GM18951 (cell line): ENCODE results near the gene WDR64.
A peak's percentile ranks its signal among the peaks of the same experiment; 100 is the strongest.

Experiments used
- POLR2A ChIP-seq: IDR thresholded peaks from 4 replicates; pipeline ENCODE4 v1.6.1; 2011; ENCODE audit warnings: mild to moderate bottlenecking; ENCODE audit not compliant: insufficient read length, insufficient read depth; ENCODE audit errors: extremely low read depth
- in situ Hi-C: fragments of 300-500 bp; cut with MboI; formaldehyde crosslinking; loops from one replicate; pipeline ENCODE4 v1.12.0; 2022; ENCODE audit warnings: low sequenced_read_pairs, mixed read lengths, inconsistent platforms; ENCODE audit not compliant: unreplicated experiment

WDR64 gene

GRCh38 chr1:241637046-241637590, 15.0 kb upstream of the WDR64 start:
- in situ Hi-C loops = no loop called here

DNA sequence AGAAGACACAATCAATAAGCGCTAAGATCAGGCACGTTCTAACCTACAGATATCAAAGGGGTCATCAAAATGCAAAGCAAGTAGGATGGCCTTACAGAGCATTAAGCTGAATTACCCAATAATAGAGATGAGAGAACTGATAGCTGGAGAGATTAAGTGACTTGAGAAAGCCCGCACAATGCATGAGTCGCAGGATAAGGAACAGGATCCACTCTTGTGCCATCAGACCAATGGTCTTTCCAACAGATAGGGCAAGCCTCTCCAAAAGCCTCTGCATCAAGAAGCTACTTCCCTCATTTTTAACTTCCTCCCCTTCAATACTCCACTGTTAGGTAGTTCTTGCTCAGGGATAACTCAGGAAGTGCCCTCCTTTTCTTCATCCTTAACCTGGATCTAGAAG, 14.5 kb upstream of the WDR64 start:
- in situ Hi-C loops = no loop called here
- no peak for TF ChIP-seq POLR2A

More at GRCh38 chr1:241637046-241637590, 15.0 kb upstream of the WDR64 start:
- no peak for TF ChIP-seq POLR2A

DNA sequence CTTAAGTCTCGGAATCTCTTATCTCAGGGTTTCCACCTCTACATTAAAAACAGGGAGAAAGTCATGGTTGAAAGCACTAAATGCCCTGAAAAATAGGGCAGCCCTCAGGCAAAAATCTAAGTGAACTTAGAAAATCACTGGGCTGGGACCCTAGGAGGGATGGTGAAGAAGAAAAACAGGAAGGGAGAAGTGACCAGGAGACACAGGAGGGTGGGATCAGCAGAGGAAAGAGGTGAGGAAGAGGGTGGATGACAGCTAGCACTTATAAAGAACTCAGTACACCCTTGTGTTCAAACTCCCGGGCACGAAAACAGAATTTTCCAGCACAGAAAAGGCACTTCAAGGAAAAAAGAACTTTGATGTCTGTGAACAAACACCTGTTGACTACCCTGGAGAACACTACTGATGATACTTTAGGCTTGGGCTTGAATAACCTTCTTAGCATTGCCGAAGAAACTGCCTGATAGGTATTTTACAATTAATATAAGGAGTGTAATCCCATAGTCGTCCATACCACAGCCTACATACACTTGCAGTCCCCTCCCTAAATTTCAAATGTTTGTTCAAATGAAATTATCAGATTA, 13.9 kb upstream of the WDR64 start:
- in situ Hi-C loops = no loop called here
- no peak for TF ChIP-seq POLR2A

DNA sequence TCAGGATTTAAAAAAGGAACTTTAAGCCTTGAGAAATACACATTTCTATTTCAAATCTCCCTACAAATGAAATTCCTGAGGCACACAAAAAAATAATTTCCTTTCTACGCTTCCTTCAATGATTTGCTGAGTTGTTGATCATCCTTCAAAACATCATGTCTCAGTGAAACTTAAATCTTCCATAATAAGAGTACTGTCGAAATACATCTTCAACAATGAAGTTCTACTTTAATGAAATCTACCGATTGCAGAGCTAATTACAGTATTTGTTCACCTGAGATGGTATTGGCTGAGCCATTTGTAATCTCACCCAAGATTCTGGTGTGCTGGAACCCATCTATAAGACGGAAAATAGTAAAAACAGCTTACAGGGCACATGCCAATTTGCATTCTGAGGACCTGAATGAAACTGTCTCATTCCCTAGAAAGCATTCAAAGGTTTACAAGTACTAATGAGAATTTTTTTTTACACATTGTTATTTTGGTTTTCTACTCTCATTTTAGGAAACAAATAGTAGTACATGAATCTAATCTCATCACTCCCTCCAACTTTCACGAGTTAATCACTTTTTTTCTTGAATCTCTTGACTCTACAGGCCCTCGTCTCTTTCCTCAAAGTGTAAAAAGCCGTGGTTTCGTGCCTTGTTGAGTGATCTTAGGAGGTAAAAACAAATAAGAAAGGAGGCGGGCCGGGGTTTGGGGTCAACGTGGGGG, 13.0 kb upstream of the WDR64 start:
- no peak for TF ChIP-seq POLR2A
- in situ Hi-C loops = no loop called here

- no peak for TF ChIP-seq POLR2A
- in situ Hi-C loops = no loop called here
These were observed 12.4 kb upstream of the WDR64 start for GRCh38 chr1:241639623-241640148.

DNA sequence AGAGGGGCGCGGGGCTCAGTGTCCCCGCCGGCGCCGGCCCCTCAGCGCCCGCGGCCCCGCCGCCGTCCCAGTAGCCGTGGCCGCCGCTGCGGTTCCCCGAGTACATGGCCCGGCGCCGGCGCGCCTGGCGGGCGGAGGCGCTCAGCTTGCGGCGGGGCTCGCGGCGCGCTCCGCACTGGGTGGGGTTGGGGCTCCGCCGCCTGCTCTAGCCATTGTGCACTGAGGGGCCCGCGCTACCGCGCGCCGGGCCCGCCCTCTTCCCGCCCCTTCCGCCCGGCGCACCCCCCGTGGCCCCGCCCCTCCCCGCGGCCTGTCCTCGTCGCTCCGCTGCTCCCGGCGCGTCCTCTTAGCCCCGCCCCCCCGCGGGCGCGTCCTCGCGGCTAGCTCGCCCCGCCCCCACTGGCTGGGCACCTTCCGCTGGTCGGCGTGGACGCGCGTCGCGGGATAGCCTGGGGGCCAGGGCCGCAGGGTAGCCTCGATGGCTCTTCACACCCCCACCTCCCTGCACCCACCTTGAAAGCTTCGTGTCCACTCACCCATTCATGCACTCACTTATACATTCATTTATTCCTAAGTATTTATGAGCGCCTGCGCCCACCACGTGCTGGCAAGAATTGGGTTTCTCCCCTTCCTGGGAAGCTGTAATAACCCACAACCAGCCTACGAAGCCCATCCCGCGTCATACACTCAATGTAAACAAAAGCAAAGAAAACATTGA, 11.8 kb upstream of the WDR64 start, which contains the start of the genes CHML and OPN3:
Gene CHML (minus strand): TSS at position 221 of the 718 bp plus-strand sequence. CDS start 4,603 bp downstream, outside the sequence.
Gene OPN3 (minus strand): TSS at position 221 of the 718 bp plus-strand sequence. CDS start 115 bp downstream, at position 106.
- TF ChIP-seq POLR2A = peak; percentile 94
- in situ Hi-C loops = no loop called here

GRCh38 chr1:241640867-241641622, 11.0 kb upstream of the WDR64 start:
- in situ Hi-C loops = no loop called here
- no peak for TF ChIP-seq POLR2A

- in situ Hi-C loops = no loop called here
- no peak for TF ChIP-seq POLR2A
These were observed 10.1 kb upstream of the WDR64 start for GRCh38 chr1:241641773-241642592.

DNA sequence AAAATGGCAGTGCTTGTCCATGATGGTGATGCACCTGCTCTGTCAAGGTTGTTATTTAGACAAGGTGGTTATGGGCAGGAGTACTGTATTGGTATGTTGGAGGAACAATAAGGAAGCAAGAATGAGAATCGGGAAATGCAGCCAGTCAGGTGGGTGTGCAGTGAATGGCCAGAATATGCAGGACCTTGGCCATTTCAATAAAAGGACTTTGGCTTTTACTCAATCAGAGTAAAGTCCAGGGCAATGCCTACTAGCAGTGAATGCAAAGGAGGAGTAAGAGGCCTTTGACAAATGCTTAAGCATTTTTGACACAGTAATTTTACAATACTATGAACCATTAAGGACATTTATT, 9.5 kb upstream of the WDR64 start:
- in situ Hi-C loops = no loop called here
- no peak for TF ChIP-seq POLR2A

GRCh38 chr1:241644259-241644658, 7.8 kb upstream of the WDR64 start:
- in situ Hi-C loops = no loop called here
- TF ChIP-seq POLR2A = no peak

DNA sequence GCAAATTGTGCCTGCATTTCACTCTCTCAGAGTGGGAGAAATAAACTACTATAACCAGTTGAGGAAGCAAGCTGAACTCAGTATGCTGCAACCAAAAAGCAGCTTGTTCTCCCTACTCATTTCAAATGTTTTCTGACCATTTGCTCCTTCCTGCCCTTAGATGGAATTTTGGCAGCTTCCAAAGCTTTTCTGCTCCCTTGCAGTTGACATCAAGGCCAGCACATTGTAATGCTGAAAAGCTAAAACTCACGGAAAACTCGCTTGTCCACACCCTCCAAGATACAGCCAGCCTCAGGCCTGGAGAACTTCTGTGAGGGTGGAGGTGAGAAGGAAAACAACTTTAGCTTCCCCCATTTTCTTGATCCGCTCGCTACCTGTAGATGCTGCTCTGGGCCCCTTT, 6.9 kb upstream of the WDR64 start:
- no peak for TF ChIP-seq POLR2A
- in situ Hi-C loops = no loop called here

DNA sequence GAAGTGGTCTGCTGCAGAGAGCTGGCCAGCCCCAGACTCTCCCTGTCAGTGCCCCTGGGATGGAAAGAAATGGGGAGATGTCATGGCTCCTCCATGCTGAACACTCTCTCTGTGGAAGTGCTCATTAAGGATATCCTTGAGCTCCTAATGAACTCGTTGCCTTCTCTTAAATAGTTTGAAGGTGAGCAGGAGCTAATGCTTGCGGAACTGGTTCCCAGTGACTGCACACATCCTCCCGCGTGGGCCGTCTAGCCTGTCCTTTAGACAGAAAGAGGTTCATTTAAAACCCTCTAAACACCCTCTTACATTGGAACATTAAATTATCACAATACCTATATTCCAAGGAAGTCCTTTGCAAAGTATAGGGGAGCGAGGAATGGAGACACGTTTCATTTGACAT, 5.9 kb upstream of the WDR64 start:
- in situ Hi-C loops = no loop called here

More for the DNA sequence above, 5.9 kb upstream of the WDR64 start:
- no peak for TF ChIP-seq POLR2A
